Stimulated activated CD8-positive, alpha-beta memory T cell treated with anti-CD3 and anti-CD28 coated beads, Interleukin-12 subunit alpha, Interleukin-12 subunit beta, amount 100 ng/mL, for 4 hours (primary cell): ENCODE data around the gene FNDC11.
A peak's percentile ranks its signal among the peaks of the same experiment; 100 is the strongest.
"Not testable (repeated sequence)": the region's sequence is repeated elsewhere in the genome, so short reads cannot be mapped to it uniquely, and the experiment has no call there.

Source experiments
- DNase-seq: peaks from one replicate; pipeline ENCODE4 v3.0.0-alpha.2; 2020; ENCODE audit warnings: low read depth

The FNDC11 gene

GRCh38 chr20:63553933-63554290, at the start of gene FNDC11:
TSS of gene FNDC11 (plus strand) at chr20:63554159. CDS start at chr20:63555664, 1,505 bp downstream.
- peak; percentile 49 for DNase-seq

- no peak for DNase-seq
These were observed 49.3 kb upstream of the FNDC11 start for GRCh38 chr20:63504642-63505041.

- DNase-seq: no peak
These were observed 48.7 kb upstream of the FNDC11 start for GRCh38 chr20:63505281-63505680.

- DNase-seq: no peak
These were observed 48.2 kb upstream of the FNDC11 start for GRCh38 chr20:63505723-63506122.

GRCh38 chr20:63507083-63507743, 46.7 kb upstream of the FNDC11 start:
- no peak for DNase-seq

GRCh38 chr20:63508072-63508768, 45.7 kb upstream of the FNDC11 start:
- no peak for DNase-seq

- no peak for DNase-seq
These were observed 44.8 kb upstream of the FNDC11 start for GRCh38 chr20:63509088-63509564.

GRCh38 chr20:63513207-63513606, 40.8 kb upstream of the FNDC11 start:
- DNase-seq: no peak

GRCh38 chr20:63514520-63514919, 39.4 kb upstream of the FNDC11 start:
- not testable (repeated sequence) for DNase-seq

- DNase-seq: no peak
These were observed 36.3 kb upstream of the FNDC11 start for GRCh38 chr20:63517376-63518309.

GRCh38 chr20:63518351-63518861, 35.6 kb upstream of the FNDC11 start:
- DNase-seq: no peak

- DNase-seq: no peak
These were observed 34.9 kb upstream of the FNDC11 start for GRCh38 chr20:63518946-63519667.

GRCh38 chr20:63519668-63520503, 34.1 kb upstream of the FNDC11 start:
- DNase-seq: peak; percentile 54

- peak; percentile 79 for DNase-seq
These were observed 33.4 kb upstream of the FNDC11 start, which contains the start of gene PPDPF for GRCh38 chr20:63520504-63520933. TSS of gene PPDPF (plus strand) at chr20:63520765. CDS start at chr20:63521309, 544 bp downstream.

- peak; percentile 55 for DNase-seq
These were observed 32.9 kb upstream of the FNDC11 start for GRCh38 chr20:63520934-63521601.

GRCh38 chr20:63521602-63522001, 32.4 kb upstream of the FNDC11 start:
- DNase-seq: no peak

- no peak for DNase-seq
These were observed 31.7 kb upstream of the FNDC11 start for GRCh38 chr20:63522091-63522868.

GRCh38 chr20:63522981-63523611, 30.9 kb upstream of the FNDC11 start:
- DNase-seq: no peak

GRCh38 chr20:63525185-63525584, 28.8 kb upstream of the FNDC11 start:
- no peak for DNase-seq
